ENCODE results near the gene MALT1.

The MALT1 gene

DNA sequence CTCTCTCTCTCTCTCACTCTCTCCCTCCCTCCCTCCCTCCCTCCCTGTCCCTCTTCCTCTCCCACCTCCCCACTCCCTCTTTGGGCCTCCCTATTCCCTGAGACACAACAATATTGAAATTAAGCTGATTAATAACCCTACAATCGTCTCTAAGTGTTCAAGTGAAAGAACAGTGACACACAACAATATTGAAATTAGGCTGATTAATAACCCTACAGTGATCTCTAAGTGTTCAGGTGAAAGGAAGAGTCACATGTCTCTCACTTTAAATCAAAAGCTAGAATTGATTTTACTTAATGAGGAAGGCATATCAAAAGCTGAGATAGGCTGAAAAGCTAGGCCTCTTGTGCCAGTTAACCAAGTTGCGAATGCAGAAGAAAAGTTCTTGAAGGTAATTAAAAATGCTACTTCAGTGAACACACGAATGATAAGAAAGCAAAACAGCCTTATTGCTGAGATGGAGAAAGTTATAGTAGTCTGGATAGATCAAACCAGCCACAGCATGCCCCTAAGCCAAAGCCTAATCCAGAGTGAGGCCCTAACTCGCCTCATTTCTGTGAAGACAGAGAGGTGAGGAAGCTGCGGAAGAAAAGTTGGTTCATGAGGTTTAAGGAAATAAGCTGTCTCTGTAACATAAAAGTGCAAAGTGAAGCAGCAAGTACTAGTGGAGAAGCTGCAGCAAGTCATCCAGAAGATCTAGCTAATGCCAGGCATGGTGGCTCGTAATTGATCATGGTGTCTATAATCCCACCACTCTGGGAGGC, 21.3 kb downstream of the MALT1 start:
- TF ChIP-seq, protein P1, sequence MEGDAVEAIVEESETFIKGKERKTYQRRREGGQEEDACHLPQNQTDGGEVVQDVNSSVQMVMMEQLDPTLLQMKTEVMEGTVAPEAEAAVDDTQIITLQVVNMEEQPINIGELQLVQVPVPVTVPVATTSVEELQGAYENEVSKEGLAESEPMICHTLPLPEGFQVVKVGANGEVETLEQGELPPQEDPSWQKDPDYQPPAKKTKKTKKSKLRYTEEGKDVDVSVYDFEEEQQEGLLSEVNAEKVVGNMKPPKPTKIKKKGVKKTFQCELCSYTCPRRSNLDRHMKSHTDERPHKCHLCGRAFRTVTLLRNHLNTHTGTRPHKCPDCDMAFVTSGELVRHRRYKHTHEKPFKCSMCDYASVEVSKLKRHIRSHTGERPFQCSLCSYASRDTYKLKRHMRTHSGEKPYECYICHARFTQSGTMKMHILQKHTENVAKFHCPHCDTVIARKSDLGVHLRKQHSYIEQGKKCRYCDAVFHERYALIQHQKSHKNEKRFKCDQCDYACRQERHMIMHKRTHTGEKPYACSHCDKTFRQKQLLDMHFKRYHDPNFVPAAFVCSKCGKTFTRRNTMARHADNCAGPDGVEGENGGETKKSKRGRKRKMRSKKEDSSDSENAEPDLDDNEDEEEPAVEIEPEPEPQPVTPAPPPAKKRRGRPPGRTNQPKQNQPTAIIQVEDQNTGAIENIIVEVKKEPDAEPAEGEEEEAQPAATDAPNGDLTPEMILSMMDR (IDR thresholded peaks at IDR 0.05; ENCODE audit: low read depth, low read length, missing control alignments) = no peak
- H3K4me3 ChIP-seq (ENCODE audit: low read depth, low read length) = no peak overlapping the region
- no peak for DNase-seq (ENCODE audit: low read depth)

DNA sequence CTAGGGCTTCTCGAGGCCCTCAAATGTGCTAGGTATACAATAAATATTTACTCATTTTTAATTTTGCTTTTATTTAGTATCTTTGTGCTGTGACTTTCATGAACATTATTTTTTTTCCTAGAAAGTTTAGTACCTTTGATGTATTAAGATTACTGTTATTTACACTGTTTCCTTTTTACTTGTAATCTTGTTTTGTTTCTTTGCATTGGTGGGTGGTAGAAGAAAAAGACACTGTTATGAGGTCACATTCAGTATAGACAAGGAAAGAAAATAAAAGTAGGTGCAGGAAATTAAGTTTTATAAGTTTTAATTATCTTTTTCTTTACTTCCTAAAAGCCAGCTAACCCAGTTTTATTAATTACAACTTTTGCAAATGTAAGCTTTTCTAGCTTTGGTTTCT, 23.0 kb downstream of the MALT1 start:
- DNase-seq (ENCODE audit: low read depth) = no peak
- TF ChIP-seq, protein P1 (IDR thresholded peaks at IDR 0.05; ENCODE audit: low read depth, low read length, missing control alignments) = no peak
- no peak overlapping the region for H3K4me3 ChIP-seq (ENCODE audit: low read depth, low read length)

- no peak overlapping the region for H3K4me3 ChIP-seq (ENCODE audit: low read depth, low read length)
- no peak for DNase-seq (ENCODE audit: low read depth)
- TF ChIP-seq, protein P1 (IDR thresholded peaks at IDR 0.05; ENCODE audit: low read depth, low read length, missing control alignments) = no peak
Measured at GRCh38 chr18:58694720-58695468, 23.6 kb downstream of the MALT1 start.

DNA sequence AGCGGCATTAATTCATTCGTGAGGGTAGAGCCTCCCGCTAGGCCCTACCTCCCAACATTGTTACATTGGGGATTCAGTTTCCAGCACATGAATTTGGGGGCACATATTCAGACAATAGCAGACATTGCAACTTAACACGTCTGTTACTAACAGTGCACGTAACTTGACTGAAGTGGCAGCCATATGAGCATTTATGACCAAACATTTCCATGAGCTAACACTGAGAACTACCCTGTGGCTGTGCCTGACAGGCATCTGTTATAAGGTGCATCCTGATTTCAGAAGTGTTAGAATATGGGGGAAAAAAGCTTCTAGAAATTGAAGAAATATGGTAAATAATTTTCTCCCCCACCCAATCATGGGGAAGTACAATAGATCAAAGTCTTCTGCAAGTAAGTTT, 24.5 kb downstream of the MALT1 start:
- TF ChIP-seq, protein P1 (IDR thresholded peaks at IDR 0.05; ENCODE audit: low read depth, low read length, missing control alignments) = no peak
- H3K4me3 ChIP-seq (ENCODE audit: low read depth, low read length) = no peak overlapping the region
- DNase-seq (ENCODE audit: low read depth) = no peak

- H3K4me3 ChIP-seq (ENCODE audit: low read depth, low read length) = no peak overlapping the region
- DNase-seq (ENCODE audit: low read depth) = no peak
- TF ChIP-seq, protein P1 (IDR thresholded peaks at IDR 0.05; ENCODE audit: low read depth, low read length, missing control alignments) = no peak
Measured at GRCh38 chr18:58697146-58697545, 25.9 kb downstream of the MALT1 start.

DNA sequence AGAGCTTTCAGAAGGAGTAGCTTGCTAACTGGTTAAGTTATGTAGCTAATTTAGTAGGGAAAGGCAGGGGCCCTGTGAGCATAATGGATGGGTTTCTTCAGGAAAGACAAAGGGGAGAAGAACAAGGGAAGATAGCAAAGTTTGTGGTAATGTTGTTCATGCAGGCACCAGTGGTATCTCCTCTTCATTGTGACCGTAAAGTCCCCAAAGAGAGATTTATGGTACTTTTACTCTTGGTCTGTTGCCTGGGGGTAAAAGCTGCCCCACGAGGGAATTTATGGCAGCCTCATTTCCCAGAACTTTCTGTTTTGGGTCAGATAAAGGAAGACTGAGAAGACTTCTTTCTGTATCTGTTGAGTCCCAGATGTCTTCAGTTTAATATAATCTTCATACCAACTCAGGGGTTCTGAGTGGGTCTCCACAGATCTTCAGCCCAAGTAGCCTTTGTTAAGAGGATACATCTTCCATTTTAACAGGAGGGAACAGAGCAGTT, 27.5 kb downstream of the MALT1 start:
- DNase-seq (ENCODE audit: low read depth) = no peak
- no peak overlapping the region for H3K4me3 ChIP-seq (ENCODE audit: low read depth, low read length)
- TF ChIP-seq, protein P1 (IDR thresholded peaks at IDR 0.05; ENCODE audit: low read depth, low read length, missing control alignments) = no peak

All from GM12864 (cell line).